GM12892 (cell line): ENCODE results near the gene SECISBP2L.
A peak's percentile ranks its signal among the peaks of the same experiment; 100 is the strongest.

Experiments used
- DNase-seq: peaks from one replicate; pipeline ENCODE4 v3.0.0; 2011; ENCODE audit not compliant: insufficient read length
- FAIRE-seq: peaks from 2 replicates; lab custom pipeline; 2011; peaks lifted over from hg19 to GRCh38; lab: Jason Lieb, UNC
- POLR2A ChIP-seq: IDR thresholded peaks from 2 replicates; pipeline ENCODE4 v1.6.1; 2011; ENCODE audit warnings: low read depth, low read length, control low read depth
- POLR2AphosphoS5 ChIP-seq: IDR thresholded peaks from 2 replicates; pipeline ENCODE4 v1.6.1; 2011; ENCODE audit warnings: low read depth, low read length, control low read depth
- TAF1 ChIP-seq: IDR thresholded peaks from 2 replicates; pipeline ENCODE4 v1.6.1; 2011; ENCODE audit warnings: low read depth, mild to moderate bottlenecking, control low read depth, low read length, borderline replicate concordance

The SECISBP2L gene

GRCh38 chr15:49023354-49023753 is 22.9 kb downstream of the SECISBP2L start:
- no peak for DNase-seq
- FAIRE-seq: no peak
- TF ChIP-seq POLR2A (no peak), POLR2AphosphoS5 (no peak), TAF1 (no peak)

- FAIRE-seq: no peak
Measured at GRCh38 chr15:49015896-49016295, 30.4 kb downstream of the SECISBP2L start.

GRCh38 chr15:48999314-48999713 is 46.9 kb downstream of the SECISBP2L start:
- FAIRE-seq: no peak
- TF ChIP-seq POLR2AphosphoS5: no peak
- TF ChIP-seq TAF1: no peak
- no peak for TF ChIP-seq POLR2A
- no peak for DNase-seq

More at GRCh38 chr15:49015896-49016295, 30.4 kb downstream of the SECISBP2L start:
- no peak for DNase-seq
- TF ChIP-seq POLR2AphosphoS5: no peak
- no peak for TF ChIP-seq TAF1
- no peak for TF ChIP-seq POLR2A

GRCh38 chr15:48996276-48996675 is 50.0 kb downstream of the SECISBP2L start:
- FAIRE-seq: no peak
- DNase-seq: no peak
- TF ChIP-seq POLR2AphosphoS5 (no peak), POLR2A (no peak), TAF1 (no peak)

- DNase-seq: no peak
- no peak for TF ChIP-seq POLR2AphosphoS5
- TF ChIP-seq TAF1: no peak
- no peak for TF ChIP-seq POLR2A
- no peak for FAIRE-seq
Measured at GRCh38 chr15:48993380-48993779, 52.9 kb downstream of the SECISBP2L start.

- TF ChIP-seq POLR2AphosphoS5 (no peak), TAF1 (no peak), POLR2A (no peak)
- DNase-seq (peak; percentile 14), FAIRE-seq (peak; percentile 14)
Measured at GRCh38 chr15:48992545-48992944, 53.7 kb downstream of the SECISBP2L start.

GRCh38 chr15:48992096-48992495 is 54.1 kb downstream of the SECISBP2L start:
- FAIRE-seq (no peak), DNase-seq (no peak)
- TF ChIP-seq TAF1 (no peak), POLR2A (no peak), POLR2AphosphoS5 (no peak)

GRCh38 chr15:48989170-48989569 is 57.1 kb downstream of the SECISBP2L start:
- DNase-seq: no peak
- no peak for FAIRE-seq
- TF ChIP-seq POLR2AphosphoS5 (no peak), TAF1 (no peak), POLR2A (no peak)

- FAIRE-seq (no peak), DNase-seq (no peak)
- TF ChIP-seq TAF1: no peak
- TF ChIP-seq POLR2A: no peak
- no peak for TF ChIP-seq POLR2AphosphoS5
Measured at GRCh38 chr15:48987142-48987541, 59.1 kb downstream of the SECISBP2L start.

- no peak for DNase-seq
- no peak for FAIRE-seq
- TF ChIP-seq POLR2AphosphoS5 (no peak), TAF1 (no peak), POLR2A (no peak)
Measured at GRCh38 chr15:48986240-48986639, 60.0 kb downstream of the SECISBP2L start.

- DNase-seq (no peak), FAIRE-seq (no peak)
- no peak for TF ChIP-seq POLR2A
- no peak for TF ChIP-seq POLR2AphosphoS5
- no peak for TF ChIP-seq TAF1
Measured at GRCh38 chr15:48985516-48985915, 60.7 kb downstream of the SECISBP2L start.

GRCh38 chr15:48984811-48985352 is 61.4 kb downstream of the SECISBP2L start:
- FAIRE-seq (no peak), DNase-seq (no peak)
- TF ChIP-seq TAF1: no peak
- TF ChIP-seq POLR2AphosphoS5: no peak
- TF ChIP-seq POLR2A: no peak
